HG03439 (cell line): ENCODE results near the gene PHETA1.
"Not testable (repeated sequence)": the region's sequence is repeated elsewhere in the genome, so short reads cannot be mapped to it uniquely, and the experiment has no call there.

Source experiments
- ATAC-seq: cut with Tn5 transposase; IDR thresholded peaks from one replicate; pipeline ENCODE4 v1.9.1; 2021; ENCODE audit warnings: mild to moderate bottlenecking, moderate library complexity; ENCODE audit not compliant: unreplicated experiment

Gene PHETA1

DNA sequence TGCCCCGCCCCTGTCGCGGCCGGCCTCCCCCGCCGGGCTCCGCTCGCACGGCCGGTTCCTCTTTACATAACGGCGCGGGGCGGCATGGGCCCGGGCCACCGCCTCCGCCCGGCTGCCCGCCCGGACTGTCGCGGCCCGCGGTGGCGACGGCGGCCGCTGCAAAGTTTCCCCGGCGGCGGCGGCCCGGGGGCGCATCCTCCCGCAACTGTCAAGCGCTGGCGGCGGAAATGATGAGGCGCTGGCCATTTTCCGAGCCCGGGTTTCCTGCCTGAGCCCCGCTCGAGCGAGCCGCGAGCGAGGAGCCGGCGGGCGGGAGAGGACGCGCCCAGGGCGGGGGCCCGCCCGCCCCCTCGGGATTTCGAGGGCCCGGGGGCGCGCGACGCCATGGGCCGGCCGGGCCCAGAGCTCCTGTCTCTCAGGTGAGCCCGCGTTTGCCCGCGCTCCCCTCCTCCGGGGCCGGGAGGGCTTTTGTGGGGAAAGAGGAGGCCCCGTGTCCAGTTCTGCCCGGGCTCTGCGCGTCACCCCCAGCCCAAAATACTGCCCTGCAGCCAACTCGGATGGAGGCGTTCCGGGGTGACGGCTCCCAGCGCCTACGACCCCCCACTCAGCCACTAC is 37.1 kb upstream of the PHETA1 start, which contains the start of gene SH2B3:
Gene SH2B3 (plus strand): TSS at position 65 of the 615 bp plus-strand sequence. CDS start 12,223 bp downstream, outside the sequence.
- ATAC-seq = peak; percentile 6

DNA sequence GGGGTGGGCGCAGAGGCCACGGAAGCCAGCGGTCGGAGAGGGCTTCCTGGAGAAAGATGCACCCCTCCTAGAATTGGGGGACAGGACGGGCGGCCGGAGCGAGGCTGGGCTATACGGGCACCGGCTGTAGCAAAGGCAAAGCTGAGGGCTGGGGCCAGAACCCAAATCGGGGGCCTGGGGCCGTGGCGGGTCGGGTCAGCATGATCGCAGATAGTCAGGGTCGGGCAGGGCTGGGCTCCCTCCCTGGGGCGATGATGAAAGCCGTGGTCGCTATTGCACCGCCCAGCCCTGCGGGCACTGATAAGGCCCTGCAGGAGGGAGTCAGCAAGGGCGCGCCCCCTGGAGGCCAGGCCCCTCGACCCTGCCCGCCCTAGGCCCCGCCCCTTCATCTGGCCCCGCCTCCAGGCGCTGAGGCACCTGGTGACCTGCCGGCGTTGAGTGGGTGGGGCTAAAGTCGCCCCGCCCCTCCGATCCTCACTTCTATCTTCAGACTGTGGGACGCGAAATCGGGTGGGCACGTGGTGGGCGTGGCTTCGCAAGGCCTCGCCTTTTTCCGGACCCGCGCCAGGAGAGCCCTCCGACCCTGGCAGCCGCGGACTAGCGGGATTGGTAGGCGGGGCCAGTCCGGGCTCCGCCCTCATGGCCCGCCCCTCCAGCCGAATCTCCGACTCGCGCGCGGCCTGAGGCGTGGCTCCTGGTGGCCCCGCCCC is 36.4 kb upstream of the PHETA1 start:
- ATAC-seq = peak; percentile 58

DNA sequence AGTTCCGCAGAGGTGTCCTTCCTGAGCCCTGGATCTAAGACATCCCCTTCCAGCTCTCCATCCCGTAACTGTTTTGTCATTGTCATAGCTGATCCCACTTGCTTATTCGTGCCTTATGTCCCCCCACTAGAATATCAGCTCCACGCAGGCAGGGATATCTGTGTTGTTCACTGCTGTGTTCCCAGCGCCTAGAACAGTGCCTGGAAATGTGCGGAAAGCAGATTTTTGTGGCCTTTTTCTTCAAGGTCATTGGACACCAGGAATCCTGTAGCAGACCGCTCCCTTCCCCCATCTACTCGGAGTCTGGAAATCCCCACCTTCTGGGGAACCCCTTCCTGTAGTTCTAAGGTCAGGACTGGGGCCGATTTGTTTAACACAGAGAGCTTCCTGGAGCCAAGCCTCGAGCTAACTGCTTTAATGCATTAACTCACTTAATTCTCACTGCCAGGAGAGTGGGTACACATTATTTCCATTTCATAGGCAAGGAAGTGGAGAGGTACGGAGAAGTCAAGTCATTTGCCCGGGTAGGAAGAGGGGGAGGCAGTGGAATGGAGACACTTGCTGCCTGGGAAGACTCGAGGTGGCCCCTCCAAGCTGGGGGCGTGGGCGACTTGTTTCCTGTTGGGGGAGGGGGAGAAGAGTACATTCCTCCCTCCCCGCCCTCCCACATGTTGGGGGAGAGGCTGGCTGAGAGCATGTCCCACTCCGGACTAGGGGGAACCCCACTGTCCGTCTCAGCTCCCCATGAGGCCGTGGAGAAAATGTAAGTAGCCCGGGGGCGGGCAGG is 35.7 kb upstream of the PHETA1 start:
- ATAC-seq = peak; percentile 5

DNA sequence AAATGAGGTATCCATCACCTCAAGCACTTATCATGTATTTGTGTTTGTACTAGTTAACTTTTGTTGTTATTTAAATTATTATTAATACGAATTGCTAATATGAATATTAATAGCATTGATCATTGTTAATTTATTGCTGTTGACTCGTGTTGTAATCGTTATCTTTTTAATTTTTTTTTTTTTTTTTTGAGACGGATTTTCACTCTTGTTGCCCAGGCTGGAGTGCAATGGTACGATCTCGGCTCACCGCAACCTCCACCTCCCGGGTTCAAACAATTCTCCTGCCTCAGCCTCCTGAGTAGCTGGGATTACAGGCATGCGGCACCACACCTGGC is 33.6 kb upstream of the PHETA1 start:
- not testable (repeated sequence) for ATAC-seq

DNA sequence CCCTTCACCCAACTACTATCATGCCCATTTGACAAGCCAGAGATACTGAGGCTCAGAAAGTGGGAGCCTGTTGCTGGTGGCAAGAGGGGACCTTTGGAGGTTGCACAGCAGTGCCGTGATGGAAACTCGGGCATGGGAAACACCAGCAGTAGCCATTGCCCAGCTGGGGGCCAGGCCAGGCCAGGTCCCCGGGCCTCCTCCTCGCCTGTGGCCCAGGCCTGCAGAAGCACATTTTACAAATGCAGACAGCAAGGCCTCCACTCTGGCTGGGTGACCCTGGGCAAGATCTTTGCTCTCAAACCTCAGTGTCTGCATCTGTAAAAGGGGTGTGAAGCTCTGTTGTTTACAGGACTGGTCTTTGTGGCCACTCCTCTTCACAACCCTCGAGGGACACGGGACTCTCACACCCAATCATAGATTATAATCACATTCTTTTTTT is 32.3 kb upstream of the PHETA1 start:
- no peak for ATAC-seq

DNA sequence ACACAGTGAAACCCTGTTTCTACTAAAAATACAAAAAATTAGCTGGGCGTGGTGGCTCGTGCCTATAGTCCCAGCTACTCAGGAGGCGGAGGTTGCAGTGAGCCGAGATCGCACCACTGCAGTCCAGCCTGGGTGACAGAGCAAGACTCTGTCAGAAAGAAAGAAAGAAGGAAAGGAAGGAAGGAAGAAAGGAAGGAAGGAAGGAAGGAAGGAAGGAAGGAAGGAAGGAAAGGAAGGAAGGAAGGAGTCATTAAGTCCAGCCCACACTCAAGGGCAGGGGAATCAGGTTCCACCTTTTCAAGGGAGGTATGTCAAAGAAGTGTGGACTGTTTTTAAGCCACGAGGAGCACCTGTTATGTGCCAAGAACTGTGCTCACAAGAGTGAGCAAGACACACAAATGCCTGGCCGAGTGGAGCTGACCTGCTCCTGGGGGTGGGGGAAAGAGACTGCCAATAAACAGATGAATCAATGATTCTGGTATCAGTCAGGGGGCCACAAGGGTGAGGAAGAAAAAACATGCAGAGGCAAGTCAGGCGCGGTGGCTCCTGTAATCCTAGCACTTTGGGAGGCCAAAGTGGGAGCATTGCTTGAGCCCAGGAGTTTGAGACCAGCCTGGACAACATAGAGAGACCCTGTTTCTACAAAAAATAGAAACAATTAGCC is 31.0 kb upstream of the PHETA1 start:
- ATAC-seq = not testable (repeated sequence)

DNA sequence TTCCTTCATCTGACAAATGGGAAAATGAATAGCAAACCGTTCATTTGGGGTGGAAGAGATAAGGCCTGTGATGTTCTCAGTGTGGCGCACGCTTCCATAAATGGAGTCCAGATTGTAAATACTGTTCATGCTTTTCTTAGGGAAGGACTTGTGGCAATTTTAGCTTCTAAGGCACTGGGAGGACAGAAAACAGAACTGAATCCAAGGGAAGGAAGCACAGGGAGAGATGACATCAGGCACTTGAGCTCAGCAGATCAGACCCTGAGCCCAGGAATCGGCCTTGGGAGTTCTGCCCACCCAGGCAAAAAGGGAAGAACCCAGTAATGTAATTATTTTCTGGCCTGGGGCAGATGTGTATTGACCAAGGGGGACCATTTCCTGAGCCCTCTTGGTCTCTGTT is 29.6 kb upstream of the PHETA1 start:
- ATAC-seq = no peak

DNA sequence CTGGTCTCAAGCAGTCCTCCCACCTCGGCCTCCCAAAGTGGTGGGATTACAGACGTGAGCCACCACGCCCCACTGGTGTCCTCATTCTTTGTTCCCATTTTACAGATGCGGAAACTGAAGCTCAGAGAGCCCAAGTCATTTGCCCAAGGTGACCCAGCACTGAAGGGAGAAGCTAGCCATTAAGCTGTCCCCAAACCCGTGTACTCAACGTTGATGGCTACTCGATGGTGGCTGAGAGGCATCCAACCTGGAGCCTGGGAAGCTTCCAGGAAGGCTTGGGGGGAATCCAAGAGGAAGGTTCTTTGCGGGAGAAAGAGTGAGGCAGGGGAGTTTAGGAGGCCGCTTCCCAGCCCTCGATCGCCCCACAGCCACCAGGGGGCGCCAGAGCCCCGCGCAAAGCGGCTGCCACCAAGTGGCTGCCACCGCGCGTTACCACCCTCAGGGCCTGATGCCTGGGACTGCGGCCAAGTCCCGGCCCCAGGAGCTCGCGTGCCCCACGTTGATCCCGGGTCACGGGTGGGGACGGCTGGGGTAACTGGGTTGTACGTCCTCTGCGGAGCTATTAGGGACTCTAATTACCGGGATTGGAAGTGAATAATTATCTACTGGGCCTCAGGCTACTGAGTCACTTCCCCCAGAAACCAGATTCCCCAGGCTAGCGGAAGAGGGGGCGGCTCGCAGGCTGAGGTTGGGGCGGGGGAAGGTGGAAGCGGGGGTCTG is 28.0 kb upstream of the PHETA1 start:
- peak; percentile 64 for ATAC-seq

DNA sequence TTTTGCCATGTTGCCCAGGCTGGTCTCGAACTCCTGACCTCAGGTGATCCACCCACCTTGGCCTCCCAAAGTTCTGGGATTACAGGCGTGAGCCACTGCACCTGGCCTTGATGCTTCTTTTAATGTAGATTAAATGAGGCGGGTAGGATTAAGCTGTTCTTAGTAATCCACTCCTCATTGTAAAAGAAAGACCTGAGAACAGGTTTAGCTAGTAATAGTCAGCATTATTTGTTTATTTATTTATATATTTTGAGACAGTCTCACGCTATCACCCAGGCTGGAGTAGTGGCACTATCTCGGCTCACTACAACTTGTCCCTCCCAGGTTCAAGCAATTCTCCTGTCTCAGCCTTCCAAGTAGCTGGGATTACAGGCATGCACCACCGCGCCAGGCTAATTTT is 27.4 kb upstream of the PHETA1 start:
- ATAC-seq = not testable (repeated sequence)

DNA sequence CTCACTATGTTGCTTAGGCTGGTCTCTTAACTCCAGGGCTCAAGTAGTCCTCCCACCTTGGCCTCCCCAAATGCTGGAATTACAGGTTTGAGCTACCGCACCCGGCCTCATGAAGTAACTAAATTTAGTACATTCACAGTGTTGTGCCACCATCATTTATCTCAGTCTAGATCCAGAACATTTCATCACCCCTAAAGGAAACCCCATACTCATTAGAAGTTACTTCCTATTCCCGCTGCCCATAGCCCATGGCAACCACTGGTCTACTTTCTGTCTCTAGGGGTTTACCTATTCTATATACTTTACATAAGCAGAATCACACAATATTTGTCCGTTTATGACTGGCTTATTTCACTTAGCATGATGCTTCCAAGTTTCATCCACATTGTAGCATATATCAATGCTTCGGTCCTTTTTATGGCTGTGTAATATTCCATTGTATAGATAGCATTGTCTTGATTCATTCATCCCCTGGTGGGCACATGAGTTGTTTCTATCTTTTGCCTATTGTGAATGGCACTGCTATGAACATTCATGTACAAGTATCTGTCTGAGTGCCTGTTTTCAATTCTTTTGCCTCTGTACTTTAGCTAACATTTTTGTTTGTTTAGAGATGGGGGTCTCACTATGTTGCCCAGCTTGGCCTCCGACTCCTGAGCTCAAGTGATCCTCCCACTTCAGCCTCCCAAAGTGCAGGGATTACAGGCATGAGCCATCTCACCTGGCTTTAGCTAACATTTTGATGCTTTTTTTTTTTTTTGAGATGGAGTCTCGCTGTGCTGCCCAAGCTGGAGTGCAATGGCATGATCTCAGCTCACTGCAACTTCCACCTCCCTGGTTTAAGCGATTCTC is 26.7 kb upstream of the PHETA1 start:
- ATAC-seq = no peak

DNA sequence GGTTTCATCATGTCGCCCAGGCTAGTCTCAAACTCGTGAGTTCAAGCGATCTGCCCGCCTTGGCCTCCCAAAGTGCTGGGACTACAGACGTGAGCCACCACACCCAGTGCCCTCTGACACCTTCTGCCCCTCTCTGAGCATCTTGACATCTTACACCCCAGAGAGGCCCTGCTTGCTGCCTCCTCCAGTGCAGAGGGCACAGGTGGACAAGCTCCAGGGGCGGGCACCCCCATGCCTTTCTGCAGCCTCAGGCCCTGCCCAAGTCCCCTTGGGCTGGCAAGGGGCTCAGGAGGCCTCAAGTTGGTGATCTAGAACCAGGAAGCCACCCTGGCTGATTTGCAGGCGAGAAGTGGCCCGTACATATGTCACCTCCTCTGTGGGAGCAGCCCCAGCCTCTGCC is 25.6 kb upstream of the PHETA1 start:
- no peak for ATAC-seq

DNA sequence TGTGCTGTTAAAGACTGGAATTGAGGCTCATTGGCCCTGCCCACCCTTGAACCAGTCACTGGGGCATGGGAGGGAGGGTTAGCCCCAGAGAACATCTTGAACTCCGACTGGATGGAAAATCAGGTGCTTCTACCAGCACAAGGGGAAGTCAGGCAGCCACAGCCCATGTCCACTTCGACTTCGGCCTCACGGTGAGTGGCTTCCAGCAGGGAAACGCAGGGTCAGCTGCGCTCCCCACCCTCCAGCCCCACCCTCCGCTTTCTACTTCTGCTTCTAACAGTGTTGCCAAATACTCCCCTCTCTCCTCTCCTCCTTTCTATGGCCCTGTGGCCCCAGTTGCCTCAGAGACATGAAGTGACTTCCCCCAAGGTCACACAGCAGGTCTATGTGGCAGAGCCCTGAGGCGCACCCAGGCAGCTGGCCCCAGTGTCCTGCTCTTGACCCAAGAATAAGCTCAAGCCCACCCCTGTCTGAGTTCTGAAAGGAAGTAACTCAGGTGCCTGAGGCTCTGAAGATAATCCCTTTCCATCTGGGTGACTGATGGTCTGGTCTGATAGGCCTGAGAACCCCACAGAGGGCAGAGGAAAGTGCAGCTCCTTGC is 24.9 kb upstream of the PHETA1 start:
- no peak for ATAC-seq

DNA sequence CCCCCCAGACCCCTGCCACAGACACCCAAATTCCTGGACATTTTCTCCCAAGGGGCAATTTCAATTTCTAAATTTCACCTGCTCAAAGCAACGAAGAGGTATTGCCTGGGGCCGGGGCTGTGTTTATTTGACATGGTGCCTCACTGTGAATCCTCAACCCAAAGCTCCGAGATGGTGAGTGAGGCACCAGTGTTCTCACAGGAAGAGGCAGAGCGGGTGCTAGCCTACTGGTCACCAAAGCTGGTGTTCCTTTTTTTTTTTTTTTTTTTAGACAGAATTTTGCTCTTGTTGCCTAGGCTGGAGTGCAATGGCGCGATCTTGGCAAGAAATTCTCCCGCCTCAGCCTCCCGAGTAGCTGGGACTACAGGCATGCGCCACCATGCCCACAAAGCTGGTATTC is 22.0 kb upstream of the PHETA1 start:
- no peak for ATAC-seq

DNA sequence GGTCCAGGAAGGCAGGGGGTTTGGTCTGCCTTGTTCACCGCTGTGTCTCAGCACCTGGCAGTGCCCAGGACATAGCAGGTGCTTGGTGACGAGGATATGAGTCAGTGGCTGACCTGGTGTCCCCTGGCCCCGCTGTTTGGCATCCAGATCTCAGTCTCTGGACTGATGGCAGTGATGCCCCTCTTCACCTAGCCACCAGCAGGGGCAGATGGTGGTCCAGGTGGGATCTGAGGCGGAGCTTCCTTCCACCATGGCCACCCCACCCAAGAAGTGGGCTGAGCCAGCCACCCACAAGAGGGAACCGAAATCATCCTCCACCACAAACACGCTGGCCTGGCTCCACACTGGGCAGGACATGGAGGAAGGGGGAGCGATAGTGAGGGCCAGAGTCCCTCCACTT is 20.7 kb upstream of the PHETA1 start:
- no peak for ATAC-seq

DNA sequence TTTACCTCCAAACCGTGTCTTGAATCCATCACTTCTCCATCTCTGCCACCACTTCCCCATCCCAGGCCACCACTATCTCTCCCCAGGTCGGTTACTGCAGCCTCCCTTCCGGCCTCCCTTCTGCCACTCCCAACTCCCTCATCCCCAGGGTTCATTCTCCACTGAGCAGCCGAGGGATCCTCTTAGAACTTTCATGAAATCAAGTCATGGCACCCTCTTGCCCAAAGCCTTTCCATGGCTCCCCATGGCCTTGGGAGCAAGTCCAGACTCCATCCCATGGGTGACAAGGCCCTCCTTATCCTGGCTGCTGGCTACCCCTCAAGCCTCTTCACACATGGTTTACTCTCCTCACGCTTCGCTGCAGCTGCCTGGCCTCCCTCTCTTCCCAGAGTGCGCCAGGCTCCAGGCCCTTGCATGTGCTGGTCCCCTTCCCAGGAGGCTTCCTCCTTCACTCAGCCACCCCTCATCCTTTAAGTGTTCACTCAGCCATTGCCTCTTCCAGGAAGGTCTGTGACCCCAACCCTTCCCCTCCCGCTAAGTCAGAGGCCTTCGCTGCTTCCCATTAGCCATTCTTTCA is 18.9 kb upstream of the PHETA1 start:
- ATAC-seq = no peak

DNA sequence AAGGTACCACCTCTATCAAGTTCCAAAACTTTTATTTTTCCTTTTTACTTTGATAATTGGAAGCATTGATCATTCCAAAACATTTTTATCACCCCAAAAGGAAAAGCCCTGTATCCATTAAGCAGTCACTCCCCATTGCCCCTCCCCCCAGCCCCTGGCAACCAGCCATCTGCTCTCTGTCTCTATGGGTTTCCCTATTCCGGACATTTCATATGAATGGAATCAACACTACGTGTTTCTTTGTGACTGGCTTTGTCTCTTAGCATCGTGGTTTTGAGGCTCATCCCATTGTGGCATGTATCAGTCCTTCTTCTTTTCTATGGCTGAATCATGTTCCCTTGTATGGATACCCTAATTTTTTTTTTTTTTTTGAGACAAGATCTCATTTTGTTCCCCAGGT is 18.0 kb upstream of the PHETA1 start:
- ATAC-seq = no peak

DNA sequence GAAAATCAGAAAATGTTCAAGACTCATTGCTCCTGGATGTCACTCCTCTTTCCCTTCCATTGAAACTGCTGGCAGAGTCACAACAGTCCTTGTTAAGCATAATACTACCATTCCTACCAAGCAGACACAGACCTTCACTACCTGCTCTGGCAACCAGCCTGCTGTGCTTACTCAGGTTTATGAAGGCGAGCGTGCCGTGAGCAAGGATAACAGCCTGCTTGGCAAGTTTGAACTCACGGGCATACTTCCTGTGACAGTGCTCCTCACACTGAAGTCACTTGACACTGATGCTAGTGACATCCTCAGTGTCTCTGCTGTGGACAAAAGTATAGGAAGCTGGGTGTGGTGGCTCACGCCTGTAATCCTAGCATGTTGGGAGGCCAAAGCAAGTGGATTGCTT is 15.7 kb upstream of the PHETA1 start:
- no peak for ATAC-seq

DNA sequence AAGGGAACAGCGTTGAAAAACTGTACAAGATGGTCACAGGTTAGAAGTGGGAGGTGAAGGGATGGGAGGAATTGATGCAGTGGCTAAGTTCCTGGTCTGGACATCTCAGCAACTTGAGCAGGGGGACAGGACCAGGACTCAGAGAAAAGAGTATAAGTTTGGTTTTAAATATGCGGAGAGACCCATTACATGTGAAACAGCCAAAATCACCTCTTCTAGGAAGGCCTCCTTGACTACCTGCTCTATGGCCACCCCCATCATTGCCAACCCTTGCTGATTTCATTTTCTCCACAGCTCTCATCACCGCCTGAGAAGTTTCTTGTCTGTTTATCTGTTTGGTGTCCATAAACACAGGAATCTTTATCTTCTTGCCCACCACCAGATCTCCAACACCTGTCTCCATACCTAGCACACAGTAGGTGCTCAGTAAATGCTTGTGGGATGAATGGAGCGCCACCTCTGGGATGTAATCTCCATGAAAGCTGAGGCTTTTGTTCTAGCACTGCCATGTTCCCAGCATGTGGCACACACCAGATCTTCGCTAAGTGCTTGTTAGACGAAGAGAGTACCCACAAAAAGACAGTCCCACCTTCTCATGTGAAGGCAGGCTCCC is 11.2 kb upstream of the PHETA1 start:
- no peak for ATAC-seq

DNA sequence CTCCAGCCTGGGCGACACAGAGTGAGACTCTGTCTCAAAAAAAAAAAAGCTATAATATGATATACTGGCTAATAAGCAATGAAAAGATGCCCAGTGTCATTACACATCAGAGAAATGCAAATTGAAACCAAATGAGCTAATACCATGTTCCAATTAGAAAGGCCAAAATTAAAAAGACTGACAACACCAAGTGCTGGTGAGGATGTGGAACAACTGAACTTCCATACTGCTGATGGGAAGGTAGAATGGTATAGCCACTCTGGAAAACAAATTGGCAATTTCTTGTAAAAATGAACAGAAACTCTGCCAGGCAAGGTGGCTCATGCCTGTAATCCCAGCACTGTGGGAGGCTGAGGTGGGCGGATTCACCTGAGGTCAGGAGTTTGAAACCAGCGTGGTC is 8.5 kb upstream of the PHETA1 start:
- ATAC-seq = no peak
